SK-N-SH (cell line): Measurements from ENCODE around the gene AUTS2.

Source experiments
- CTCF ChIP-seq: fragments of 200-600 bp; sonication (generic); IDR thresholded peaks from 2 replicates; pipeline ENCODE4 v1.6.1; 2017; ENCODE audit warnings: antibody characterized with exemption, mild to moderate bottlenecking, moderate library complexity
- EZH2phosphoT487 ChIP-seq: fragments of 200-600 bp; sonication (generic); IDR thresholded peaks from 2 replicates; pipeline ENCODE4 v1.6.1; 2017; ENCODE audit warnings: low read depth, mixed run types, mild to moderate bottlenecking, antibody characterized with exemption, moderate library complexity, borderline replicate concordance
- GABPA ChIP-seq: IDR thresholded peaks from 2 replicates; pipeline ENCODE4 v1.4.0; 2012; ENCODE audit warnings: low read depth, mild to moderate bottlenecking
- PBX3 ChIP-seq: IDR thresholded peaks from 2 replicates; pipeline ENCODE4; 2012
- REST ChIP-seq: IDR thresholded peaks from 2 replicates; pipeline ENCODE4 v1.6.1; 2012; ENCODE audit warnings: mild to moderate bottlenecking, low read depth, low read length, moderate library complexity
- ZBTB33 ChIP-seq: IDR thresholded peaks from 2 replicates; pipeline ENCODE4 v1.4.0; 2012; ENCODE audit warnings: low read depth, borderline replicate concordance

GRCh38 chr7:70487886-70488285 is 889.6 kb downstream of the AUTS2 start:
- no peak for TF ChIP-seq GABPA
- no peak for TF ChIP-seq REST
- TF ChIP-seq PBX3 = no peak
- no peak for TF ChIP-seq ZBTB33
- no peak for TF ChIP-seq CTCF
- no peak for TF ChIP-seq EZH2phosphoT487
